ENCODE data around the gene MACROD1. TPM values are rescaled to one million over a fixed set of nuclear protein-coding genes. Genes with fewer than 3 reads are reported as not detected.

The MACROD1 gene
- total and polyA plus RNA-seq, 9 of the 15 experiments (the other 6 are each of a cell fraction or from before 2014, with no cell fraction given), result 1.1 to 60.0 (median 26.4) TPM

DNA sequence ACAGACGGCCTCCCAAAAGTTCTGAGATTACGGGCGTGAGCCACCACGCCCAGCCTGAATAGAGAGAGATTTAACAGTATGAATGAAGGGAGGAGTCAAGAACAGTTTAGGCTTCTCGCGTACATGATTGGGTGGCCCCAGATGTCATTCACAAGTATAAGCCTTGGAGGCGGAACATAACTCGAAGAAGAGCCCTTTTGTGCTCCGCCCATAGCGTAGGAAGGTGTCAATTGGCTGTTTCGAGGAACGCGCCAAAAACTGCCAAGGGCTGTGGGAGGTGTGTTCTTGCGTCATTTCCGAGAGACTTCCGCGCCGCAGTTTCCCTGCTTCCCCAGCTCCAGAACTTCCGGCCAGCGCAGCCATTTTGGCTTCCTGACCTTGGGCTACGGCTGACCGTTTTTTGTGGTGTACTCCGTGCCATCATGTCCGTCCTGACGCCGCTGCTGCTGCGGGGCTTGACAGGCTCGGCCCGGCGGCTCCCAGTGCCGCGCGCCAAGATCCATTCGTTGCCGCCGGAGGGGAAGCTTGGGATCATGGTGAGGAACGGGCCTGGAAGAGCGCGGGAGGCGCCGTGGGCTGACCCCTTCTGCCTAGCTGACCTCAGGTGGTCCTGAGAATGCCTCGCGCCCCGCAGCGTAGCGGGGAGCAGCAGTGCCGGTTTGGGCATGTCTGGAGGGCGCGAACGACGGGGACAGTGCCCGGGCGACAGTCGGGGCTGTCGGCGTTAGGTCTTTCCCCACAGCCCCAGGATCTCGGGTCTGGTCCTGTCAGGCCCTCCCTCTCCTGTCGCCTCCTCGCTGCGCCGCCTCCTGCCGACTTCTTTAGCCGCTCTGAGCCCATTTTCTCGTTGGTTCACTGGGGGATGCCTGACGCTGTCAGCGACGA is 191.4 kb downstream of the MACROD1 start, which contains the start of gene COX8A (continued):
- TF ChIP-seq, protein P1, sequence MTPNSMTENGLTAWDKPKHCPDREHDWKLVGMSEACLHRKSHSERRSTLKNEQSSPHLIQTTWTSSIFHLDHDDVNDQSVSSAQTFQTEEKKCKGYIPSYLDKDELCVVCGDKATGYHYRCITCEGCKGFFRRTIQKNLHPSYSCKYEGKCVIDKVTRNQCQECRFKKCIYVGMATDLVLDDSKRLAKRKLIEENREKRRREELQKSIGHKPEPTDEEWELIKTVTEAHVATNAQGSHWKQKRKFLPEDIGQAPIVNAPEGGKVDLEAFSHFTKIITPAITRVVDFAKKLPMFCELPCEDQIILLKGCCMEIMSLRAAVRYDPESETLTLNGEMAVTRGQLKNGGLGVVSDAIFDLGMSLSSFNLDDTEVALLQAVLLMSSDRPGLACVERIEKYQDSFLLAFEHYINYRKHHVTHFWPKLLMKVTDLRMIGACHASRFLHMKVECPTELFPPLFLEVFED (CRISPR knock-in tag; conservative IDR thresholded peaks at IDR 0.05), result peak; percentile 86
- TF ChIP-seq TRIM28 (IDR thresholded peaks at IDR 0.05) (0 out of 2 replicates have a peak, but pooled peaks have one; percentile 16), MECOM (CRISPR knock-in tag; IDR thresholded peaks at IDR 0.05) (no peak), ZNF316 (IDR thresholded peaks at IDR 0.05) (no peak), CREB1 (IDR thresholded peaks at IDR 0.05) (peak; percentile 95), CREB1 (CRISPR knock-in tag; IDR thresholded peaks at IDR 0.05) (peak; percentile 94), POLR2G (IDR thresholded peaks at IDR 0.05; ENCODE audit: low read depth, low read length) (peak; percentile 96), SIN3B (IDR thresholded peaks at IDR 0.05; ENCODE audit: low read depth) (peak; percentile 77; the same call in 1 of the 2 replicates), NUFIP1 (IDR thresholded peaks at IDR 0.05; ENCODE audit: partially characterized antibody) (no peak), ZNF584 (CRISPR knock-in tag; IDR thresholded peaks at IDR 0.05; ENCODE audit: low read depth) (no peak), MAFK (IDR thresholded peaks at IDR 0.05; ENCODE audit: low read length) (no peak), SOX6 (IDR thresholded peaks at IDR 0.05) (no peak), IRF9 (tag; IDR thresholded peaks at IDR 0.05) (peak; percentile 43; the same call in 1 of the 2 replicates), E2F5 (CRISPR knock-in tag; IDR thresholded peaks at IDR 0.05) (no peak), TRIM24 (IDR thresholded peaks at IDR 0.05) (peak in 1 of 2 experiments; percentile 67; a peak in 1 of 4 replicates), ARHGAP35 (IDR thresholded peaks at IDR 0.05; ENCODE audit: partially characterized antibody) (no peak), RAD51 (IDR thresholded peaks at IDR 0.05; ENCODE audit: borderline replicate concordance, low read depth) (0 out of 2 replicates have a peak, but pooled peaks have one; percentile 7), GATAD2A (IDR thresholded peaks at IDR 0.05) (0 out of 2 replicates have a peak, but pooled peaks have one; percentile 43), CHD4 (IDR thresholded peaks at IDR 0.05; ENCODE audit: insufficient read depth, insufficient replicate concordance, low read depth, low read length, poor library complexity, severe bottlenecking) (no peak), KDM2B (CRISPR knock-in tag; IDR thresholded peaks at IDR 0.05) (no peak), POLR2B (IDR thresholded peaks at IDR 0.05; ENCODE audit: low read depth, partially characterized antibody) (peak; percentile 95)
- TF ChIP-seq, protein P2, sequence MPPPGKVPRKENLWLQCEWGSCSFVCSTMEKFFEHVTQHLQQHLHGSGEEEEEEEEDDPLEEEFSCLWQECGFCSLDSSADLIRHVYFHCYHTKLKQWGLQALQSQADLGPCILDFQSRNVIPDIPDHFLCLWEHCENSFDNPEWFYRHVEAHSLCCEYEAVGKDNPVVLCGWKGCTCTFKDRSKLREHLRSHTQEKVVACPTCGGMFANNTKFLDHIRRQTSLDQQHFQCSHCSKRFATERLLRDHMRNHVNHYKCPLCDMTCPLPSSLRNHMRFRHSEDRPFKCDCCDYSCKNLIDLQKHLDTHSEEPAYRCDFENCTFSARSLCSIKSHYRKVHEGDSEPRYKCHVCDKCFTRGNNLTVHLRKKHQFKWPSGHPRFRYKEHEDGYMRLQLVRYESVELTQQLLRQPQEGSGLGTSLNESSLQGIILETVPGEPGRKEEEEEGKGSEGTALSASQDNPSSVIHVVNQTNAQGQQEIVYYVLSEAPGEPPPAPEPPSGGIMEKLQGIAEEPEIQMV (tag; conservative IDR thresholded peaks at IDR 0.05; ENCODE audit: low read depth), result no peak
